Endothelial cell of umbilical vein (primary cell): Measurements from ENCODE around the gene LYRM1. TPM values are rescaled to one million over a fixed set of nuclear protein-coding genes. Genes with fewer than 3 reads are reported as not detected.

Experiments
- BruUV-seq: library from RNA; stranded (reverse); fragments of 400-500 nt; replicated peaks from 2 replicates; lab custom pipeline; 2021; lab: Mats Ljungman, UMichigan
- CTCF ChIA-PET: fragments of 300-600, 350-600 bp; sonication (Branson Sonifier 250); formaldehyde crosslinking; loops from one replicate; lab custom pipeline; 2021; ENCODE audit warnings: antibody characterized with exemption, inconsistent platforms; lab: Charles Lee
- POLR2A ChIA-PET: fragments of 300-600, 350-600 bp; sonication (Branson Sonifier 250); formaldehyde crosslinking; loops from one replicate; lab custom pipeline; 2021; ENCODE audit warnings: antibody characterized with exemption, inconsistent platforms; lab: Charles Lee
- DNase-seq: peaks from one replicate; pipeline ENCODE4 v3.0.0-alpha.2; 2011; ENCODE audit warnings: low read depth, low spot score
- FAIRE-seq: peaks from 2 replicates; lab custom pipeline; 2011; peaks lifted over from hg19 to GRCh38; lab: Jason Lieb, UNC
- H2AFZ ChIP-seq: 2 replicates; pipeline ENCODE4 v1.6.0; 2012; ENCODE audit warnings: low read depth, low read length, control low read depth, inconsistent platforms
- H3K27ac ChIP-seq: 2 replicates; pipeline ENCODE4 v1.5.1; 2011; ENCODE audit warnings: low read depth, mild to moderate bottlenecking, control low read depth, low read length, moderate library complexity; ENCODE audit not compliant: insufficient read depth
- H3K27me3 ChIP-seq, 2 experiments: 2 replicates each; pipeline versions ENCODE4 v1.6.0 to v1.6.1; 2011; ENCODE audit warnings: low read length in 2 of 2, mixed read lengths in 1 of 2; ENCODE audit not compliant: control insufficient read depth in 2 of 2, insufficient read depth in 2 of 2
- H3K36me3 ChIP-seq, 2 experiments: 2 replicates in 1 of 2; 3 replicates in 1 of 2; pipeline ENCODE4 v1.5.1; 2011; ENCODE audit warnings: low read length in 2 of 2, mild to moderate bottlenecking in 1 of 2, moderate library complexity in 1 of 2; ENCODE audit not compliant: control insufficient read depth in 2 of 2, insufficient read depth in 2 of 2; ENCODE audit errors: extremely low read depth in 1 of 2
- H3K4me1 ChIP-seq: 3 replicates; pipeline ENCODE4 v1.5.1; 2011; ENCODE audit warnings: mild to moderate bottlenecking, low read length; ENCODE audit not compliant: control insufficient read depth, insufficient read depth; ENCODE audit errors: extremely low read depth
- H3K4me2 ChIP-seq: 2 replicates; pipeline ENCODE4 v1.6.1; 2011; ENCODE audit warnings: low read length, control low read depth, mixed read lengths; ENCODE audit not compliant: insufficient read depth
- H3K4me3 ChIP-seq, 3 experiments: fragments of 200-600 bp in 1 of 3; sonication (generic), shearing (Covaris generic) in 1 of 3; replicated peaks in 1 of 3; 2 replicates each; pipeline ENCODE4 v1.5.1; 2011 to 2016; ENCODE audit warnings: control low read depth in 3 of 3, low read length in 3 of 3, mild to moderate bottlenecking in 2 of 3, inconsistent platforms in 1 of 3, low read depth in 1 of 3, moderate library complexity in 1 of 3; ENCODE audit not compliant: insufficient read depth in 1 of 3
- H3K79me2 ChIP-seq: 2 replicates; pipeline ENCODE4 v1.6.0; 2012; ENCODE audit warnings: low read length, inconsistent platforms; ENCODE audit not compliant: control insufficient read depth, insufficient read depth
- H3K9ac ChIP-seq: replicated peaks from 2 replicates; pipeline ENCODE3; 2011; ENCODE audit warnings: low read length, control low read depth; ENCODE audit not compliant: insufficient read depth; ENCODE audit errors: extremely low read depth
- H3K9me1 ChIP-seq: replicated peaks from 3 replicates; pipeline ENCODE4 v1.6.0; 2011; ENCODE audit warnings: mild to moderate bottlenecking, low read length; ENCODE audit not compliant: control insufficient read depth, insufficient read depth; ENCODE audit errors: extremely low read depth
- H3K9me3 ChIP-seq: replicated peaks from 2 replicates; pipeline ENCODE4 v1.5.1; 2012; ENCODE audit warnings: low read length, inconsistent platforms; ENCODE audit not compliant: control insufficient read depth, insufficient read depth
- H4K20me1 ChIP-seq: replicated peaks from 2 replicates; pipeline ENCODE3; 2011; ENCODE audit warnings: mild to moderate bottlenecking, low read length; ENCODE audit not compliant: control insufficient read depth, insufficient read depth; ENCODE audit errors: extremely low read depth
- CTCF ChIP-seq, 2 donors: IDR thresholded peaks; 1 replicate in 1 of 2; 2 replicates in 1 of 2; pipeline ENCODE4 v1.5.1; 2011; ENCODE audit warnings: low read length in 2 of 2, mild to moderate bottlenecking in 2 of 2, moderate library complexity in 2 of 2, control low read depth in 1 of 2, inconsistent platforms in 1 of 2, low read depth in 1 of 2; ENCODE audit not compliant: insufficient read depth in 1 of 2; ENCODE audit errors: extremely low read depth in 1 of 2
- EZH2 ChIP-seq: IDR thresholded peaks from 2 replicates; pipeline ENCODE4 v1.6.1; 2012; ENCODE audit warnings: borderline replicate concordance, low read depth, mild to moderate bottlenecking, moderate library complexity, low read length, inconsistent platforms; ENCODE audit not compliant: severe bottlenecking
- FOS ChIP-seq: IDR thresholded peaks from 2 replicates; pipeline ENCODE4 v1.6.1; 2011; ENCODE audit warnings: mild to moderate bottlenecking, low read length, moderate library complexity, borderline replicate concordance; ENCODE audit not compliant: insufficient read depth
- GATA2 ChIP-seq: IDR thresholded peaks from 2 replicates; pipeline ENCODE4 v1.7.0; 2011; ENCODE audit warnings: low read depth, mild to moderate bottlenecking, moderate library complexity, mixed read lengths, low read length; ENCODE audit not compliant: insufficient read length, insufficient read depth
- JUN ChIP-seq: IDR thresholded peaks from 2 replicates; pipeline ENCODE4 v1.6.1; 2011; ENCODE audit warnings: borderline replicate concordance, low read depth; ENCODE audit not compliant: insufficient read length, insufficient read depth
- MAX ChIP-seq: IDR thresholded peaks from 2 replicates; pipeline ENCODE4 v1.6.1; 2011; ENCODE audit not compliant: insufficient read depth, insufficient read length
- MYC ChIP-seq: IDR thresholded peaks from one replicate; pipeline ENCODE4 v1.6.1; 2011; ENCODE audit warnings: mild to moderate bottlenecking, low read depth, low read length
- POLR2A ChIP-seq: IDR thresholded peaks from 2 replicates; pipeline ENCODE4 v1.6.1; 2012; ENCODE audit warnings: low read depth, mild to moderate bottlenecking, control low read depth, low read length
- POLR2AphosphoS5 ChIP-seq: IDR thresholded peaks from 2 replicates; pipeline ENCODE4 v1.6.1; 2012; ENCODE audit warnings: low read depth, mild to moderate bottlenecking, control low read depth, low read length, moderate library complexity; ENCODE audit not compliant: insufficient read depth
- dilution Hi-C: fragments of 300-500 bp; cut with MboI; formaldehyde crosslinking; loops from one replicate; pipeline ENCODE4 v1.15.0; 2019; ENCODE audit warnings: low sequenced_read_pairs; ENCODE audit not compliant: extremely low pct_ligation_motif_present
- intact Hi-C: fragments of 100-400 bp; cut with micrococcal nuclease; formaldehyde crosslinking; loops from one replicate; pipeline ENCODE4 v1.10.0; 2022
- polyA plus RNA-seq, 4 experiments: library from polyadenylated mRNA; depleted of rRNA in 3 of 4; stranded (reverse) in 3 of 4; unstranded in 1 of 4; fragments of >200 nt; gene quantifications; 2 replicates each; pipeline versions ENCODE4 v1.2.1 to v1.2.3, GENCODE V29; 2011 to 2012; ENCODE audit warnings: missing spikeins in 1 of 4
- total RNA-seq: library from RNA; stranded (reverse); gene quantifications from 2 replicates; pipeline ENCODE4 v1.2.3, GENCODE V29; 2021

The LYRM1 gene
- total and polyA plus RNA-seq, 2 donors (not counting 3 experiments of a cell fraction or from before 2014, with no cell fraction given), result 20.4 to 28.4 TPM

- TF ChIP-seq POLR2AphosphoS5, result no peak
- no peak for TF ChIP-seq FOS
- no peak for TF ChIP-seq MAX
- no peak for TF ChIP-seq MYC
- TF ChIP-seq GATA2, result no peak
- no peak for TF ChIP-seq POLR2A
- TF ChIP-seq CTCF (IDR thresholded peaks at IDR 0.05; ENCODE audit: extremely low read depth in 1 of 2, insufficient read depth in 1 of 2, low read depth in 1 of 2, low read length in 2 of 2), result no peak
- TF ChIP-seq EZH2, result no peak
- no peak for TF ChIP-seq JUN
- Histone ChIP-seq H3K9ac (no peak overlapping the region), H3K9me3 (no peaks in the 10 kb centered on the region), H3K4me3 (no peak overlapping the region), H3K79me2 (peaks cover 42% of the 10 kb centered on the region), H3K4me1 (peaks cover 18% of the 10 kb centered on the region), H3K36me3 (peaks cover 26 to 28% of the 10 kb centered on the region in 2 experiments), H3K9me1 (no peaks in the 10 kb centered on the region), H4K20me1 (no peaks in the 10 kb centered on the region), H3K27me3 (no peaks in the 10 kb centered on the region), H2AFZ (no peak overlapping the region), H3K4me2 (no peak overlapping the region), H3K27ac (no peak overlapping the region)
- CTCF ChIA-PET, result no interaction called here
- FAIRE-seq (no peak), DNase-seq (no peak)
- dilution Hi-C loops, result no loop called here
- BruUV-seq, result no TSS peak
- intact Hi-C loops, result no loop called here
- POLR2A ChIA-PET, result no interaction called here
These were observed 41.3 kb upstream of the LYRM1 start for GRCh38 chr16:20859229-20859628.
